D721Med (cell line): ENCODE results near the gene MTHFSD.

Experiments used
- DNase-seq: peaks from one replicate; pipeline ENCODE4 v3.0.0; 2011; ENCODE audit warnings: low spot score; ENCODE audit not compliant: insufficient read length
- FAIRE-seq: peaks from 2 replicates; lab custom pipeline; 2011; peaks lifted over from hg19 to GRCh38; lab: Jason Lieb, UNC
- TF ChIP-seq, protein P1 (sequence below): IDR thresholded peaks from 2 replicates; pipeline ENCODE4 v1.5.1; 2012; ENCODE audit warnings: mild to moderate bottlenecking, control low read depth; ENCODE audit not compliant: insufficient read depth; ENCODE audit errors: missing control alignments

Gene MTHFSD

DNA sequence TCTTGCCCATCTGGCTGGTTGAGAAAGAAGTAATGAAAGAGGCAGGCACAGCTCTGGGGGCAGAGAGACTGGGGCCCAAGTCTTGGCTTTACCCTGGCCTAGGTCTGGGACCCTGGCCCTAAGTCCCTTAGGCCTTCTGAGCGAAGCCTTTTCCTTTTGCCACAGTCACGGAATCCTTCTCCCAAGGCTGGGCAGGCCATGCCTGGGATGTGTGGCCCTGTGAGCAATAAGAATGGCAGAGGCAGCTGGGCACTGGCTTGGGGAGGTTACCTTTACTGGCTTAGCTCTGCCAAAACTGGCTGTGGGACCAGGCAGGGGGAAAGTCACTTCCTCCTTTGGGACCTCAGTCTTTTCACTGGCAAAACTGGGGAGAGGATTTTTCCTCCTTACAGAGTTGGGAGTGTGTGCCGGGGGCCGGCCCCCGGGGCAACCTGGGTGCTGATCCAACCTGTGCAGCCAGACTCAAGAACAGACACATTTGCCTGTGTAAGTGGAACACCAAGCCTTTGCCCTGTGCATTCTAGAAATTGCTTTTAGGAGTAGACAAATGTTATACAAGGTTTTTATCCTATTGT is 31.8 kb downstream of the MTHFSD start:
- TF ChIP-seq, protein P1, sequence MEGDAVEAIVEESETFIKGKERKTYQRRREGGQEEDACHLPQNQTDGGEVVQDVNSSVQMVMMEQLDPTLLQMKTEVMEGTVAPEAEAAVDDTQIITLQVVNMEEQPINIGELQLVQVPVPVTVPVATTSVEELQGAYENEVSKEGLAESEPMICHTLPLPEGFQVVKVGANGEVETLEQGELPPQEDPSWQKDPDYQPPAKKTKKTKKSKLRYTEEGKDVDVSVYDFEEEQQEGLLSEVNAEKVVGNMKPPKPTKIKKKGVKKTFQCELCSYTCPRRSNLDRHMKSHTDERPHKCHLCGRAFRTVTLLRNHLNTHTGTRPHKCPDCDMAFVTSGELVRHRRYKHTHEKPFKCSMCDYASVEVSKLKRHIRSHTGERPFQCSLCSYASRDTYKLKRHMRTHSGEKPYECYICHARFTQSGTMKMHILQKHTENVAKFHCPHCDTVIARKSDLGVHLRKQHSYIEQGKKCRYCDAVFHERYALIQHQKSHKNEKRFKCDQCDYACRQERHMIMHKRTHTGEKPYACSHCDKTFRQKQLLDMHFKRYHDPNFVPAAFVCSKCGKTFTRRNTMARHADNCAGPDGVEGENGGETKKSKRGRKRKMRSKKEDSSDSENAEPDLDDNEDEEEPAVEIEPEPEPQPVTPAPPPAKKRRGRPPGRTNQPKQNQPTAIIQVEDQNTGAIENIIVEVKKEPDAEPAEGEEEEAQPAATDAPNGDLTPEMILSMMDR = no peak
- no peak for FAIRE-seq
- DNase-seq = no peak

GRCh38 chr16:86522634-86523033 is 32.4 kb downstream of the MTHFSD start:
- TF ChIP-seq, protein P1 = no peak
- DNase-seq = no peak
- FAIRE-seq = no peak

- DNase-seq (no peak), FAIRE-seq (no peak)
- TF ChIP-seq, protein P1 = no peak
Observed at GRCh38 chr16:86521236-86522197, 33.5 kb downstream of the MTHFSD start.

- DNase-seq (no peak), FAIRE-seq (no peak)
- TF ChIP-seq, protein P1 = no peak
Observed at GRCh38 chr16:86520317-86521210, 34.5 kb downstream of the MTHFSD start.

GRCh38 chr16:86519649-86520316 is 35.3 kb downstream of the MTHFSD start:
- TF ChIP-seq, protein P1 = peak; percentile 75
- no peak for DNase-seq
- FAIRE-seq = no peak

DNA sequence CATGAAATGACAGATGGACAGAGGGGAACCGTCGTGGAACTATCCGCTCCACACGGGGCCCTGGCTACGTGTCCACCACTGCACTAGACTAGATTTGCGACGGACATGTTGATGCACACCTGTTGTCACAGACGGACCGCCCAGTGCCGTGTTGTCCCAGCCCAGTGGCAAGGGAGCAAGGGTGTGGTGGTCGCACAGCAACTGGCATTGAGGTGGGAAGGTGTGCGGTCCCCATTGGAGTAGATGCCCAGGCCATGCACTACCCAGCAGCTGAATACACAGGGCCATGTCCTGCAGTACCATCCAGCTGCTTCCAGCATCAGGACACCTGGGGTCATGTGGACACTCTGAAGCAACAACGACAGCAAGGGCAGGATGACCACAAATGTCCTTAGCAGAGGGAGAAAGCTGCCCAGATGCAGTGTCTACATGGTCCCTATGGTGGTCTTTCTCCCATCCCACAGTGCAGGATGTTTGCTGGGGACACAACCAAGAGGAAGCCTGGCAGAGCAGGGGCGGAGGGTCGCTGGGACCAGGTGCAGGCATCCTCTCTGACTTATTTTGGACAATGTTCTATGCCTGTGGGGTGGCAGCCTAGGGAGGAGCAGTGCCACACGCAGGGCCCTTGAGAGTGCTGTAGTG is 35.9 kb downstream of the MTHFSD start:
- FAIRE-seq = no peak
- no peak for DNase-seq
- TF ChIP-seq, protein P1 = no peak
